Fibroblast of the conjunctiva (primary cell): Measurements from ENCODE around the gene ANAPC5.
A peak's percentile ranks its signal among the peaks of the same experiment; 100 is the strongest.
"Not testable (repeated sequence)": the region's sequence is repeated elsewhere in the genome, so short reads cannot be mapped to it uniquely, and the experiment has no call there.

Source experiments
- DNase-seq: peaks from one replicate; pipeline ENCODE4 v3.0.0-alpha.2; 2010; ENCODE audit warnings: low read depth

The ANAPC5 gene

DNA sequence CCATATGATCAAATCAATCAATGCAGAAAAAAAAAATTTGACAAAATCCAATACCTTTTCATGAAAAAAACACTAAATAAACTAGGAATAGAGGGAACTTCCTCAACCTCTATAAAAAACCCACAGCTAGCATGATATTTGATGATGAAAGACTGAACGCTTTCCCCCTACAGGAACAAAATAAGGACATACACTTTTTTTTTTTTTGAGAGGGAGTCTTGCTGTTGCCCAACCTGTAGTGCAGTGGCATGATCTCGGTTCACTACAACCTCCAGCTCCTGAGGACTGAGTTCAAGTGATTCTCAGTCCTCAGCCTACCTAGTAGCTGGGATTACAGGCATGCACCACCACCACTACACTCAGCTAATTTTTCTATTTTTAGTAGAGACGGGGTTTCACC is 37.8 kb downstream of the ANAPC5 start:
- DNase-seq: no peak

DNA sequence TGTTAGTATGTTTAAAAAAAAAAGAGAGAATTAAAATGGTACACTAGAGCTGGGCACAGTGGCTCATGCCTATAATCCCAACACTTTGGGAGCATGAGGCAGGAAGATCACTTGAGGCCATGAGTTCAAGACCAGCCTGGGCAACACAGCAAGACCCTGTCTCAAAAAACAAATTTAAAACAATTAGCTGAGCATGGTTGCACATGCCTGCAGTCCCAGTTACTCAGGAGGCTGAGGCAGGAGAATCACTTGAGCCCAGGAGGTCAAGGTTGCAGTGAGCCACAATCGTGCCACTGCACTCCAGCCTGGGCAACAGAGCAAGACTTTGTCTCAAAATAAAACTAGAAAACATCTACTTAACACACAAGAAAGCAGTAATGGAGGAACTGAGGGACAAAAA is 42.0 kb downstream of the ANAPC5 start:
- DNase-seq: not testable (repeated sequence)

DNA sequence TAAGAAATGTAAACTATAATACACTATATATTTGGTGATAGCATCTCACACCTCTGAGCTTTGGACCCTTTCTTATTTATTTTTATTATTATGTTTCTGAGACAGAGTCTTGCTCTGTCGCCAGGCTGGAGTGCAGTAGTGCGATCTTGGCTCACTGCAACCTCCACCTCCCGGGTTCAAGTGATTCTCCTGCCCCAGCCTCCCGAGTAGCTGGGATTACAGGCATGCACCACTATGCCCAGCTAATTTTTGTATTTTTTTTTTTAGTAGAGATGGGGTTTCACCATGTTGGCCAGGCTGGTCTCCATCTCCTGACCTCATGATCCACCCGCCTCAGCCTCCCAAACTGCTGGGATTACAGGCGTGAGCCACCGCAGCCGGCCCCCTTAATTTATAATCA is 44.8 kb downstream of the ANAPC5 start:
- not testable (repeated sequence) for DNase-seq

DNA sequence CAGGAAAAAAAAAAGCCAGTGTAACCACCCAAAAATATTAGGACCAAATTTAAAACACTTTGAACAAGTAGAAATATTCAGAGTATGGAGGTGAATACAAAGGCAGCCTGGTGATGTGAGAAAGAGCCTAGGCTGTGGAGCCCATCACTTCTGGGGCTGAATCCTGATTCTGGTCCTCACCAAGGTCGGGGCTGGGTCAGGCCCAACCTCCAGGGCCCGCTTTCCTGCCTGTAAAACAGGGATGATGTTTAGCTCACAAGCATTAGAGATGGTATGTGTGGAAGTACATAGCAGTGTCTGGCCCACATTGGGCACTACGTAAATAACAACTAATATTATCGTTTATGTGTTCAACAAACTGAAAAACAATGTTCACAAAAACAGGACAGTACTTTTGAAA is 47.9 kb downstream of the ANAPC5 start:
- DNase-seq: no peak

DNA sequence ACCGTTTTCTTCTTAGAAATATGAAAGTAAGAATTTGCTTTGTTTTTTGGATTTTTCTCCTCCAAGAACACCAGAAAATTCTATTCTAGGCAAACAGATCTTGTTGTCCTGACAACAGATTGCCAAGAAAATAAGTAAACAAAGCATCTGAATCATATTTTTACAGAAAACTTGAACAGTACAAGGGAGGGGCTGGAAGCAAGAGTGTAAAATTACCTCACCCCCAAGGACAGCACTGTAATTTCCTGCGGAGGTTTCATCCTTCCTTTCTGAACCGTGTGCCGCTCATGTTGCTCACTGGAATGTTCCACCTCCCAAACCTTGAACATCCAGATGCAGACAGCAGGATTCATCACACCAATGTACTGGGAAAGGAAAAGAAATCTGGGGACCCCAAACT is 50.3 kb downstream of the ANAPC5 start:
- no peak for DNase-seq

DNA sequence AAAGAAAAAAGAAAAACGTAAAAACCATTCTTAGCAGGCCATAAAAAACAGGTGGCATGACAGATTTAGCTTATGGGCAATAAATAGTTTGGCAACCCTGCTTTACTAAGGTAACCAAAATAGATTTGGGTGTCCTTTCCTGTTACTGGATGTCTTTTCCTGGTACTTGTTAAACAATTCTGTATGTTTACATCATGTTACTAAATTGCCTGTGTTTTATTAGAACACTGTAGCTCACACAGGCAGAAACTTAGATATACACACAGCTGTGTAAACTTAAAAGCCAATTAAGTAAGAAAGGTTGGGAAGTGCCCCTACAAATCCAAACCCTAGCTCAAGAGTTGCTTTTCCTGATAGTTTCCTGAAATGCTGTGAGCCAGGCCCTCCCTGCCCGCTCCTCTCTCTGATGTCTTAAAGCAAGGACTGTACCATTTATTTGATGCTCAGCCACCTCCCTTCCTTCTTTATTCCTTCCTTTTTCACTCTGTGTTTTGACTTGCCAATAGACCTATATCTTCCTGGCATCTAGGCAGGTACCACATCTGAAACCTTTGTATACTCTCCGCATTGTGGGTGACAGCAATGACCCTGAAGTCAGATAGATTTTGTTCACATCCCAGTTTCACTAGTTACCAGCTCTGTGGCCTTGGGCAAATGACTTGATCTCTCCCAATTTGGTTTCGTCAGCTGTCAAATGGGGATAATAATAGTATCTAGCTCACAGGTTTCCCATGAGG is 52.0 kb downstream of the ANAPC5 start:
- DNase-seq: no peak

DNA sequence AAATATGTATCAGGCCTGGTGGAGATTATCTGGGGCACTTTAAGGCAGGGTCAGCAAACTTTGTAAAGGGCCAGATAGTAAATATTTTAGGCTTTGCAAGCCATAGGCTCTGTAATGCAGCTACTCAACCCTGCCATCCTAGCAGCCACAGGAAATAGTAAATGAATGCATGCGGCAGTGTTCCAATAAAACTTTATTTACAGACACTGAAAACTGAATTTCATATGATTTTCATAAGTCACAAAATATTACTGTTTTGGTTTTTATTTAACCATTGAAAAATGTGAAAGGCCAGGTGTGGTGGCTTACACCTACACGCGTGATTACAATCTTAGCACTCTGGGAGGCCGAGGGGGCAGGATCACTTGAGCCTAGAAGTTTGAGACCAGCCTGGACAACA is 52.5 kb downstream of the ANAPC5 start:
- DNase-seq: no peak

DNA sequence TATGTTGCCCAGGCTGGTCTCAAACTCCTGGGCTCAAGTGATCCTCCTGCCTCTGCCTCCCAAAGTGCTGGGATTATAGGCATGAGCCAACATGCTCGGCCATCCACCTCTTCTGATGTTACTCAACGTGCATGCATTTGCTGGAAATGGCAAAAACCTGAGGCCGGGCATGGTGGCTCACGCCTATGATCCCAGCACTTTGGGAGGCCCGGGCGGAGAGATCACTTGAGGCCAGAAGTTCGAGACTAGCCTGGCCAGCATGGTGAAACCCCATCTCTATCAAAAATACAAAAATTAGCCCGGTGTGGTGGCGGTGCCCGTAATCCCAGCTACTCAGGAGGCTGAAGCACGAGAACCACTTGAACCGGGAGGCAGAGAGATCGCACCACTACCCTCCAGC is 53.8 kb downstream of the ANAPC5 start:
- not testable (repeated sequence) for DNase-seq

DNA sequence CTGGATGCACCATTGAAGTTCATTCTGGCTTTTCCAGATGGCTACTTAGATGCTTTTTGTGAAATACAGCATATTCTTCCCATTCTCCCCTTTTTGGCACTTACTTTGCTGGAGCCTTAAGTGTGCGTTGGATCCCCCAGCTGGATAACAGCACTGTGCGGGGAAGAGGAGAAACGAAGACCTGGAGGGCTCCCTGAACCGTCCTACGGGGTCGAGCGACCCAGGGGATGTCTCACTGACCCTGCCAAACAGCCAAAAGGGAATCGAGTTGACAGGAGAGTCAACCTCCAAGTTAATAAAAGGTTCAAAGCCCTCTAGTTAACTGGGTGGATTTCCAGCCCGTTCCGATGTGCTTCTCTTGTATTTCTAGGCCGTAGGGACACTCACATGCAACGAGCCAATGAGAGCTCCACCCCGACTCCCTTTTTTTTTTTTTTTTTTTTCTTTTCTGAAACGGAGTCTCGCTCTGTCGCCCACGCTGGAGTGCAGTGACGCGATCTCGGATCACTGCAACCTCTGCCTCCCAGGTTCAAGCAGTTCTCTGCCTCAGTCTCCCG is 54.7 kb downstream of the ANAPC5 start:
- no peak for DNase-seq

DNA sequence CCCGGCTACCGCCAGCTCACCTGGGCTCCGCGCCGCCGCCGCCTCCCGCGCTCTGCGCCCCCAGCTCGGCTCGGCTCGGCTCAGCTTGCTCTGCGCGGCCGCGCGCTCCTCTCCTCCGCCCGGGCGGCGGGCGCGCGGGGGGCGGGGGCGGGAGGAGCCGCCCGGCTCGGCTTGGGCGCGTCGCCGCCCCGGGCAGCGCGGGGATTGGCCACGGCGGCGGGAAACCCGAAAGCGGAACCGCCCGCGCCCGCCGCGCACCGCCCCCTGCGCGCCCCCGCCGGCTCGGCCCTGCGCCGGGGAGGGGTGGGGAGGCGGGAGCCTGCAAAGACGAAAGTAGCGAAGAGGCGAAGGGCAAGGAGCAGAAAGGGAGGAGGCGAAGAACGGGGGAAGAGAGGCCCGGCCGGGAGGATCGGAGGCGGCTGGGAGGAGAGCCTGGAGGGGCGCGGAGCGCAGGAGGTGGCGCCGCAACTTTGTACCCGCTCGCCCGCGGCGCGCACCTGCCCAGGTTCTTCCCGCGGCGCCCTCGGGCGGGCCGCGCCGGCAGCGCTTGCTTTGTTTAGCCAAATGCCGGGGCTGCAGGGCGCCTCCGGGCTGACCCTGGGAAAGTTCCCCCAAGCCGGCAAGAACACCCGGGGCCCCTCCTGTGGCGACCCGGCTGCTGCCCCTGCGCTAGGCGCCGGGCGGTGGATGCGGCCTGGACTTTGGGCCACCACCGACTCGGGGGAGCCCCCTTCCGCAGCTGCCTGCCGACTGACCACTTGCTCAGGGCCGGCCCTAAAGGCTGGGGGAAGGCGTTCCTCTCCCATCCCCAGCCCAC is 55.4 kb downstream of the ANAPC5 start, which contains the start of gene CAMKK2:
Gene CAMKK2, minus strand, starts transcription at position 92 of the 817 bp plus-strand sequence. CDS start 22,183 bp downstream, outside the sequence.
- peak; percentile 33 for DNase-seq

DNA sequence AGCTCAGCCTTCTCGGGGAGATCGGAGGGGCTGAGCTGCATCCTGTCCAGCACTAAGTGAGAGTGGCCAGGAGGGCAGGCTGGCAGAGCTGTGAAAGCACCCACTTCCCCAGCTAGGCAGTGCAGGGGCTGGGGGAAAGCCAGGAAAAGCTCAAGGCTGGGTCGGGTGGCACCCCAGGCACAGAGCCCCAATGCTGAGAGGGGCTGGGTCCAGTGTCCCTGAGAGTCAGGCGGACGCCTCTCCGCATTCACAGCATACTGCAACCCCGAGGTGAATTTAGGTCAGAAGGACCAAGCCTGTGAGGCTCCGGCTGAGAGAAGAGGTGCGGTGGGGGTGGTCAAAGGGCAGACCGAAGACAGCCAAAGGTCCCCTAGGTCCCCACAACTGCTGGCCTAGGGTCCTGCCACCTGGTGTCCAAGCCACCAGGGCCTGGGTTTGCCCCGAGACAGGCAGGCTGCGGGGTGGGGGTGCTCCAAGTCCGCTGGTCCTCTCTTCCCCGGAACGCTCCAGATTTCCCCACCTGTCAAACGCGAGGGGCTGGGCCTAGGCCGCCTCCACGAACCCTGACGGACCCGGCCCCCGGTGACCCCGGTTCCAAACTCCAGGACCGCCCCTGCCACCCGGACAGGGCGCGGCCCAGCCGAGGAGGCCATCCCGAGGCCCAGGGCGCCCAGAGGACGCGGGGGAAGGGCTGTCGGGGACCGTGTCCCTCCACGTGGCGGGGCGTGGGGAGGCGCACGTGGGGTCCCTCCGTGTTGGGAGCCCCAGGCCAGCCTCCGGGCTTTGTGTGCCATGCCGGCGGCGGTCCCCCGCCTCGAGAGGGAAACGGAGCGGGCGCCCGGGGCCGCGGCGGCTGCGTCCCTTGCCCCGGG is 56.2 kb downstream of the ANAPC5 start:
- DNase-seq: no peak

DNA sequence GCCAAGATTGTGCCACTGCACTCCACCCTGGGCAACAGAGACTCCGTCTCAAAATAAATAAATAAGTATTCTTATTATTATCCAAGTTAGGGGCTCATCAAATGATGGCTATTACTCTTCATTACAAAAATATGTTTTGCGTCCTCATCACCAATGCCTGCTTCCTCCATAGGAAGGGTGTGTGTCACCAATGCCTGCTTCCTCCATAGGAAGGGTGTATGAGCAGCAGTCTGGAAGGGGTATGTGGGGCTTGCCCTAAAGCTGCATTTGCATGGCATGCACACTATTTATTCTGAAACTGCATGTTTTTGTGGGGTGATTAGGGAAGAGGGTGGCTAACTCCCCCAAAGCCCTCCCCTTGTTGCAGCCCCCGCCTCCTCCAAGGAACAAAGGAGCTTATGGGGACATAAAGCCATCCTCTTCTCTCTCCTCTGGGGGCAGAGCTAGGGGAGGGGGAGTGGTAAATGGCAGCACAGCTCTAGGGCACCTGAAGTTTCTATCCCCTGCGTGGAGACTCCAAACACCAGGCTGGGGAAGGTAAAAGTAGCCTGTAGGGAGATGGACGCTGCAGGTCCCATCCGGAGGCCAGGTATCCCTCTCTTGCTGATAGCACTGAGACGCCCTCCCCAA is 57.0 kb downstream of the ANAPC5 start:
- no peak for DNase-seq

DNA sequence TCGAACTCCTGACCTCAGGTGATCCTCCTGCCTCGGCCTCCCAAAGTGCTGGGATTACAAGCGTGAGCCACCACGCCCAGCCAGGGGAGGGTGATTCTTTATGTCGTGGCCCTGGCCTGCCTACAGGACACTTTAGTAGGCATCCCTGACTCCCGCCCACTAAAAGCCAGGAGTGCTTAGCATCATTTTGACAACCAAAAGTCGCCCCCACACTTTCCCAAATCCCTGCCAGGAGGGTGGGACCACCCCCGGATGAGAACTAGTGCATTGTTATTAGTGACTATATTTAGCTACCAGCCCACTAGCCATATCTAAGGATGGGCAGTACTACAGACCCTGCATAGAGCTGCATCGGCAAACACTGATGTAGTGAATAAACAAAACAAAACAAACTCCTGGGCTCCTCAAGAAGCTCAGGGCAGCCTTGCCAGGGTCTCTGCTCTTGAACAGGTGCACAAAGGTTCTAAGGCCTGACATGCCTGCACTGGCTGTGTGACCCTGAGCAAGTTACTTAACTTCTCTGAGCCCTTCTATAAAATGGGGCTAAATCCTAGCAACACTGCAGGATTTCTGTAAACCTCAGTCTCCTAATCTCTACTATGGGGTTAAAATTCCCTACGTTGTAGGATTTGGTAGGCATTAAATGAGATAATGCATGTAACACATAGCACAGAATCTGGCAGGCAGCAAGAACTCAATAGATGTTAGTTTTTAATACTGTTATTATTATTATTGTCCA is 57.9 kb downstream of the ANAPC5 start:
- no peak for DNase-seq

DNA sequence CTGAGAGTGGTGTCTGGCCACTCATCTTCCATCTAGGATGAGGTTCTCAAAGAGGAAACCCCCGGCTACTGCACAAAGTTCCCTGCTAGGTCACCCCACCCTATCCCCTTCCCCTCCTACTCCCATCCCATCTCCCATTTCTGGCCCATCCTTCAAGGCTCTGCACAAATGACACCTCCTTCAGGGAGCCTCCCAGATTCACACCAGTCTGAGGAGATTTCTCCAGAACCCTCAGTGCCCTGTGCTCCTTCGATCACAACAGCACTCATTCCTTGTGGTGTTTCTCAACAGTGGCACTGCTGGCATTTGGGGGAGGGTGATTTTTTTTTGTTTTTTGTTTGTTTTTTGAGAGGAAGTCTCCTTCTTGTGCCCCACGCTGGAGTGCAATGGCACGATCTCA is 58.6 kb downstream of the ANAPC5 start:
- no peak for DNase-seq

DNA sequence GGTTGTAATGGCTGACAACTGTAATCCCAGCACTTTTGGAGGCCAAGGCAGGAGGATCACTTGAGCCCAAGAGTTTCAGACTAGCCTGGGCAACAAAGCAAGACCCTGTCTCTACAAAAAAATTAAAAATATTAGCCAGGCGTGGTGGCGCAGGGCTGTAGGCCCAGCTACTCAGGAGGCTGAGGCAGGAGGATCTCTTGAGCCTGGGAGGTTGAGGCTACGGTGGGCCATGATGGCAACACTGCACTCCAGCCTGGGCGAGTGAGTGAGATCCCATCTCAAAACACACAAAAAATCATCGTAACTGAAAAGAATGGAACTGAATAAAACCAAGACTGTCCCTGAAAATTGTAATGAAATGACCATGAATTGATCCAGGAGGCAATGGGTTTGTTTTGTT is 61.8 kb downstream of the ANAPC5 start:
- DNase-seq: no peak

DNA sequence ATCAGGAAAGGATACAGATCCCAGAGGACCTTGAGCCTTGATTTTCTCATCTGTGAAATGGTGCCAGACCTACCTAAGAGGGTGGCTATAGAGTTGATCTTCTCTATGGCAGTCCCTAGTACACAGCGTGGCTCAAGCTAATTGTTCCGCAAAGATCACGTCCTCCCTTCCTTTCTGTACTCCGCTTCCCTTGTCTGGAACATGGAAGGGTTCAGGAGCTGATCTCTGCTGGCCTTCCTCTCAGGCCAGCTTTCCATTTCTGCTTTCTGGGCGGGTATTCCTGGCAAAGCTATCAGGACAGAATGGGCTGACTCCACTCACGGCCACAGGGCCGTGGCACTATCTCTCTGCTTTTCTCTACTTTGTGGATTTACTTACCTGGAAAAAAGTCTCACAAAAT is 62.2 kb downstream of the ANAPC5 start:
- no peak for DNase-seq

DNA sequence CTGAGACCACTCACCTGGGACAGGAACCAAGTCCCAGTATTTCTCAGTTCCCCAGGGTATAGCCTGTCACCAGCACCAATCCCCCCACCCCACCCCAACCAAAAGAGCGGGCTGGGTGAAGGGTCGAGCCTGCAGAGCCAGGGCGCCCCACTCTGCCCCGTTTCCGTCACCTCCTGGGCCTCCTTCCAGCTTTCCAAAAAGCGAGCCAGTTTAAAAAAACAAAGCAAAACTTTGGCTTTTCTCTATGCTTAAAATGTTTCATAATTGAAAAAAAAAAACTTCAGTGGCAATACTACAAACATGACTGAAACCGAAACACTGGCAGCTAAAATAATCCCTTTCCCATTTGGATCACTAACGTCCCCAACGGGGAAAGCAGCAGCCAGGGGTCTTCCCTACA is 63.2 kb downstream of the ANAPC5 start:
- no peak for DNase-seq

DNA sequence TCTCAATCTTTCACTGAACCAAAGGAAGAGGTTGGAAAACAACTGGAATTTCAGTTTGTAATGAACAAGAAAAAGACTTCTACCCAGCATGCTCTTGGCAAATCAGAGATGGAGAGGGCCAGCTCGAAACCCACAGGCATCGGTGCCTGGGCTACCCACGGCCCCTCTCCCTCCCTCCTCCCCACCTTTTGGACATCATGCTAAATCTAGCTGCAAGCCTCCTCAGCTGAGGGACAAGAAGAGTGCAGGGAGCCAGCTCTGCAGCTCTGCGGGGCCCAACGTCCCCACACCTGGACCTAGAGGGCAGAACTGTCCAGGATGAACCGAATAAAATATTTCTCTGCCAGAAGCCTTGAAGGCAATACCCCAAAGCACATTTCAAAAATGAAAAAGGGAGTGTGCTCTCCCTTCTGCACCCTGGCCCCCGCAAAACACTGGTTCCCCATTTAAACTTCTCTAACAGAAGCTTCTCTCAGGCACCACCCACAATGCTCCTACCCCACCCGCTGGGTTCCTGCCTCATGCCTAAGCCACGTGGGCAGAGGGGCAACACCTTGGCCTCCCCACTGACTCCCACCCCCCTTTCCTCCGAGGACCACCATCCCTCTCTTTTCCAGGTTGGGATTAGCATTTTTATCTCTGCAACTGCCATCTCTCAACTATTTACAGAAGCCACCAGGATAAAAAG is 63.9 kb downstream of the ANAPC5 start:
- no peak for DNase-seq

DNA sequence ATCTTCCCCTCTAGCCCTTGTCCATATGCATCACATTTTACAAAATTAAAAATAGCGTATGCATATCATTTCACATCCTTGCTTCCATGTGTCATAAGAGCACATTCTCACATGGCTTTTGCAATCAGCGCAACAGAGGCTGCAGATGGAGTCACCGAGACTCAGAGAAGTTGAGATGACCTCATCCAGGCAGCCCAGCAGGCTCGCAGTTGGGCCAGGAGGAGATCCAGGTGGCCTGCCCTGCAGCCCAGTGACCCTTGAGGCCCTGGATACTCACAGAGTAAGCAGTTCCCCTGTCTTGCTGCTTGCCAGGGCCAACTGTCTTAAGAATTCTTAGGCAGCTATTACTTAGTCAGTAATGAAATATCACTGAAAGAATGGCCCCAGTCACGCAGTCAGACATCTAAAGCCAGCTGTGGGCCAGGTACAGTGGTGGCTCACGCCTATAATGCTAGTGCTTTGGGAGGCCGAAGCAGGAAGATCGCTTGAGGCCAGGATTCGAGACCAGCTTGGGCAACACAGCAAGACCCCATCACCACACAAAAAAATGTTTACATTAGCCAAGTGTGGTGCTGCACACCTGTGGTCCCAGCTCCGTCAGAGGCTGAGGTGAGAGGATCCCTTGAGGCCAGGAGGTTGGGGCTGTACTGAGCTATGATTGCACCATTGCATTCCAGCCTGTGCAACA is 64.8 kb downstream of the ANAPC5 start:
- peak; percentile 46 for DNase-seq

DNA sequence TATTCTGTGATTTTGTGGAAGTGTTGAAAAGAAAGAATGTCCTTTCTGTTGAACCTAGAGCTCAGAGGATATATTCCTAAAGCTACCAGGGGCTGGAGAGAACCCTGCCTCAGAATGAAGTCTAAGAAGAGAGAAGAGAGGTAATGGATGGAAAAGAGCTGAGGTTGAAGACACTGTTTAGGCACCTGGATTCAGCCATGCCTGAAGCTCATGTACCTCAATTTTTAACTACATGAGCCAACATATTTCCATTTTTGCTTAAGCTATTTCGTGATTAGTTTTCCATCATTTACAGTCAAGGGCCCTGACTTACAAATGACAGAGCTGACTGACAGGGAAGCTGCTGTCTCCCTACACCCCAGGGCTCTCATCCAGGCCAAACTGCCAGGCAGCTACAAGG is 66.4 kb downstream of the ANAPC5 start:
- no peak for DNase-seq
